ENCODE results near the gene TOP1.
A peak's percentile ranks its signal among the peaks of the same experiment; 100 is the strongest.
"Not testable (repeated sequence)": the region's sequence is repeated elsewhere in the genome, so short reads cannot be mapped to it uniquely, and the experiment has no call there.

TOP1 gene

GRCh38 chr20:41028359-41029149 is at the start of gene TOP1:
Gene TOP1 (plus strand): TSS chr20:41028822. CDS start chr20:41029068, 246 bp downstream.
- DNase-seq, result peak; percentile 99 to 100

GRCh38 chr20:40979247-40979646 is 49.4 kb upstream of the TOP1 start:
- no peak for DNase-seq

- no peak for DNase-seq
Measured at GRCh38 chr20:40980106-40980827, 48.4 kb upstream of the TOP1 start.

GRCh38 chr20:40980828-40981310 is 47.8 kb upstream of the TOP1 start:
- no peak for DNase-seq

- no peak for DNase-seq
Measured at GRCh38 chr20:40982415-40983145, 46.0 kb upstream of the TOP1 start.

GRCh38 chr20:40983898-40984297 is 44.7 kb upstream of the TOP1 start:
- DNase-seq, result no peak

GRCh38 chr20:40984496-40984895 is 44.1 kb upstream of the TOP1 start:
- no peak for DNase-seq

- no peak for DNase-seq
Measured at GRCh38 chr20:40986774-40987173, 41.8 kb upstream of the TOP1 start.

GRCh38 chr20:40990542-40991120 is 38.0 kb upstream of the TOP1 start:
- peak; percentile 68 for DNase-seq

GRCh38 chr20:40991181-40991889 is 37.3 kb upstream of the TOP1 start:
- no peak for DNase-seq

GRCh38 chr20:40992349-40993113 is 36.1 kb upstream of the TOP1 start:
- no peak for DNase-seq

- DNase-seq, result no peak
Measured at GRCh38 chr20:40993794-40994540, 34.7 kb upstream of the TOP1 start.

- no peak for DNase-seq
Measured at GRCh38 chr20:40996326-40996725, 32.3 kb upstream of the TOP1 start.

- no peak for DNase-seq
Measured at GRCh38 chr20:40997116-40997515, 31.5 kb upstream of the TOP1 start.

GRCh38 chr20:40999841-41000240 is 28.8 kb upstream of the TOP1 start:
- DNase-seq, result no peak

- DNase-seq, result no peak
Measured at GRCh38 chr20:41000628-41001027, 28.0 kb upstream of the TOP1 start.

- DNase-seq, result no peak
Measured at GRCh38 chr20:41001497-41001896, 27.1 kb upstream of the TOP1 start.

GRCh38 chr20:41002842-41003142 is 25.8 kb upstream of the TOP1 start:
- DNase-seq, result no peak

- DNase-seq, result peak; percentile 53 to 54
Measured at GRCh38 chr20:41003143-41003935, 25.3 kb upstream of the TOP1 start.

- DNase-seq, result not testable (repeated sequence)
Measured at GRCh38 chr20:41003936-41004294, 24.7 kb upstream of the TOP1 start.
